HEK293 (cell line): ENCODE data around the gene EEF1AKMT2.

Experiments used
- CTCF ChIA-PET: fragments of 350-600 bp; formaldehyde crosslinking; extraction: SDS; loops from one replicate; lab custom pipeline; 2021; ENCODE audit warnings: antibody characterized with exemption; lab: Yijun Ruan, JAX
- POLR2A ChIA-PET: fragments of 300-600 bp; formaldehyde crosslinking; extraction: SDS; loops from one replicate; lab custom pipeline; 2020; ENCODE audit warnings: antibody characterized with exemption, inconsistent platforms; lab: Yijun Ruan, JAX
- H3K27ac ChIP-seq: fragments of 200-500 bp; sonication (Bioruptor generic); 2 replicates; pipeline ENCODE4 v1.5.1; 2014; ENCODE audit warnings: low read depth, low read length, control low read depth, inconsistent platforms; ENCODE audit errors: extremely low read depth
- H3K36me3 ChIP-seq, 2 experiments: fragments of 200-500 bp in 1 of 2; sonication (Bioruptor generic) in 1 of 2; 1 replicate in 1 of 2; 2 replicates in 1 of 2; pipeline ENCODE4 v1.5.1; 2014 to 2017; ENCODE audit warnings: inconsistent platforms in 2 of 2, low read length in 2 of 2; ENCODE audit not compliant: control insufficient read depth in 2 of 2, insufficient read depth in 1 of 2
- H3K4me1 ChIP-seq: fragments of 200-500 bp; sonication (Bioruptor generic); 2 replicates; pipeline ENCODE4 v1.5.1; 2014; ENCODE audit warnings: mild to moderate bottlenecking, low read length, inconsistent platforms; ENCODE audit not compliant: control insufficient read depth, insufficient read depth
- H3K4me3 ChIP-seq: 2 replicates; pipeline ENCODE4 v1.5.1; 2011; ENCODE audit warnings: low read depth, mild to moderate bottlenecking, control low read depth, low read length, moderate library complexity
- H3K9me3 ChIP-seq: fragments of 200-500 bp; sonication (Bioruptor generic); 2 replicates; pipeline ENCODE4 v1.5.1; 2014; ENCODE audit warnings: low read depth, low read length, inconsistent platforms; ENCODE audit not compliant: control insufficient read depth, insufficient read depth
- BCL11B ChIP-seq: fragments of 450-650 bp; formaldehyde crosslinking; IDR thresholded peaks from 2 replicates; pipeline ENCODE4 v1.5.1; 2016; ENCODE audit warnings: low read depth, missing biosample characterization, missing genetic modification characterization
- EGR2 ChIP-seq: fragments of 450-650 bp; formaldehyde crosslinking; IDR thresholded peaks from 2 replicates; pipeline ENCODE4 v1.5.1; 2016; ENCODE audit warnings: low read depth, missing biosample characterization, missing genetic modification characterization
- FEZF1 ChIP-seq: fragments of 450-650 bp; formaldehyde crosslinking; IDR thresholded peaks from 2 replicates; pipeline ENCODE4 v1.5.1; 2016; ENCODE audit warnings: missing biosample characterization, missing genetic modification characterization
- GLI4 ChIP-seq: fragments of 450-650 bp; formaldehyde crosslinking; IDR thresholded peaks from 2 replicates; pipeline ENCODE4 v1.5.1; 2016; ENCODE audit warnings: missing biosample characterization, missing genetic modification characterization
- HIC1 ChIP-seq: fragments of 450-650 bp; formaldehyde crosslinking; IDR thresholded peaks from 2 replicates; pipeline ENCODE4 v1.5.1; 2016; ENCODE audit warnings: missing biosample characterization, missing genetic modification characterization
- IKZF3 ChIP-seq: fragments of 450-650 bp; IDR thresholded peaks from 2 replicates; pipeline ENCODE4 v1.5.0; 2018; ENCODE audit warnings: missing biosample characterization, mild to moderate bottlenecking, missing genetic modification characterization, moderate library complexity
- KLF10 ChIP-seq: fragments of 450-650 bp; IDR thresholded peaks from 2 replicates; pipeline ENCODE4 v1.5.1; 2018; ENCODE audit warnings: missing biosample characterization, mild to moderate bottlenecking, missing genetic modification characterization
- SP3 ChIP-seq: fragments of 450-650 bp; formaldehyde crosslinking; IDR thresholded peaks from 2 replicates; pipeline ENCODE4 v1.5.1; 2016; ENCODE audit warnings: missing biosample characterization, missing genetic modification characterization
- ZBTB20 ChIP-seq: fragments of 450-650 bp; formaldehyde crosslinking; IDR thresholded peaks from 2 replicates; pipeline ENCODE4 v1.5.1; 2016; ENCODE audit warnings: missing biosample characterization, missing genetic modification characterization
- ZBTB26 ChIP-seq: fragments of 450-650 bp; formaldehyde crosslinking; optimal IDR thresholded peaks from 2 replicates; pipeline ENCODE3; 2016; ENCODE audit warnings: missing biosample characterization, mild to moderate bottlenecking, missing genetic modification characterization
- ZNF10 ChIP-seq: fragments of 450-650 bp; formaldehyde crosslinking; IDR thresholded peaks from 2 replicates; pipeline ENCODE4 v1.5.1; 2017; ENCODE audit warnings: missing biosample characterization, missing genetic modification characterization
- ZNF157 ChIP-seq: fragments of 450-650 bp; formaldehyde crosslinking; IDR thresholded peaks from 2 replicates; pipeline ENCODE4 v1.5.1; 2016; ENCODE audit warnings: missing biosample characterization, missing genetic modification characterization
- ZNF174 ChIP-seq: fragments of 450-650 bp; formaldehyde crosslinking; IDR thresholded peaks from 2 replicates; pipeline ENCODE4 v1.5.0; 2017; ENCODE audit warnings: missing biosample characterization, mild to moderate bottlenecking, missing genetic modification characterization
- ZNF184 ChIP-seq: fragments of 450-650 bp; IDR thresholded peaks from 2 replicates; pipeline ENCODE4 v1.5.1; 2018; ENCODE audit warnings: missing biosample characterization, mild to moderate bottlenecking, missing genetic modification characterization
- ZNF221 ChIP-seq: fragments of 450-650 bp; formaldehyde crosslinking; IDR thresholded peaks from 2 replicates; pipeline ENCODE4 v1.5.1; 2017; ENCODE audit warnings: missing biosample characterization, missing genetic modification characterization, borderline replicate concordance
- ZNF292 ChIP-seq: fragments of 450-650 bp; formaldehyde crosslinking; IDR thresholded peaks from 2 replicates; pipeline ENCODE4 v1.5.1; 2016; ENCODE audit warnings: low read depth, missing biosample characterization, missing genetic modification characterization, borderline replicate concordance
- ZNF341 ChIP-seq: fragments of 450-650 bp; formaldehyde crosslinking; IDR thresholded peaks from 2 replicates; pipeline ENCODE4; 2016; ENCODE audit warnings: low read depth, missing biosample characterization, missing genetic modification characterization
- ZNF362 ChIP-seq: fragments of 450-650 bp; formaldehyde crosslinking; IDR thresholded peaks from 2 replicates; pipeline ENCODE4 v1.5.1; 2016; ENCODE audit warnings: missing biosample characterization, missing genetic modification characterization
- ZNF398 ChIP-seq: fragments of 450-650 bp; formaldehyde crosslinking; IDR thresholded peaks from 2 replicates; pipeline ENCODE4 v1.5.1; 2017; ENCODE audit warnings: missing biosample characterization, missing genetic modification characterization
- ZNF404 ChIP-seq: fragments of 450-650 bp; formaldehyde crosslinking; IDR thresholded peaks from 2 replicates; pipeline ENCODE4 v1.5.1; 2017; ENCODE audit warnings: missing biosample characterization, missing genetic modification characterization
- ZNF501 ChIP-seq: fragments of 450-650 bp; formaldehyde crosslinking; IDR thresholded peaks from 2 replicates; pipeline ENCODE4 v1.5.1; 2016; ENCODE audit warnings: missing biosample characterization, missing genetic modification characterization
- ZNF530 ChIP-seq: fragments of 450-650 bp; formaldehyde crosslinking; IDR thresholded peaks from 2 replicates; pipeline ENCODE4 v1.5.1; 2016; ENCODE audit warnings: low read depth, missing biosample characterization, missing genetic modification characterization
- ZNF777 ChIP-seq: fragments of 450-650 bp; formaldehyde crosslinking; IDR thresholded peaks from 2 replicates; pipeline ENCODE4 v1.5.1; 2017; ENCODE audit warnings: missing biosample characterization, missing genetic modification characterization, borderline replicate concordance
- ZSCAN16 ChIP-seq: fragments of 450-650 bp; formaldehyde crosslinking; IDR thresholded peaks from 2 replicates; pipeline ENCODE4 v1.5.1; 2016; ENCODE audit warnings: missing biosample characterization, missing genetic modification characterization
- ZSCAN18 ChIP-seq: fragments of 450-650 bp; formaldehyde crosslinking; IDR thresholded peaks from 2 replicates; pipeline ENCODE4 v1.5.1; 2016; ENCODE audit warnings: missing biosample characterization, missing genetic modification characterization
- ZSCAN30 ChIP-seq: fragments of 450-650 bp; IDR thresholded peaks from 2 replicates; pipeline ENCODE4 v1.5.1; 2018; ENCODE audit warnings: missing biosample characterization, mild to moderate bottlenecking, missing genetic modification characterization, moderate library complexity
- ZXDB ChIP-seq: fragments of 450-650 bp; formaldehyde crosslinking; IDR thresholded peaks from 2 replicates; pipeline ENCODE4 v1.5.1; 2016; ENCODE audit warnings: missing biosample characterization, missing genetic modification characterization

The EEF1AKMT2 gene

GRCh38 chr10:124791547-124792348 is at the start of gene EEF1AKMT2:
Gene EEF1AKMT2 (minus strand): TSS chr10:124791887. CDS start chr10:124791833, 54 bp downstream.
- CTCF ChIA-PET: interaction anchor here (0.6 kb wide), 1 partner anchor 13 kb away, joined by 3 read pairs; no protein-coding TSS in a partner anchor
- H3K4me1 ChIP-seq: no peaks in the 10 kb centered on the region
- no peak for TF ChIP-seq ZNF157 (tag by site-specific recombination)
- TF ChIP-seq BCL11B: peak; percentile 66; the same call in 1 of the 2 replicates
- TF ChIP-seq ZNF777 (tag by site-specific recombination): peak; percentile 73
- no peak for TF ChIP-seq ZNF292 (tag by site-specific recombination)
- TF ChIP-seq ZSCAN30 (tag by site-specific recombination): peak; percentile 93
- peak; percentile 96 for TF ChIP-seq ZNF501 (tag by site-specific recombination)
- TF ChIP-seq SP3 (tag by site-specific recombination): peak; percentile 50
- peak; percentile 97 for TF ChIP-seq ZBTB20 (tag by site-specific recombination)
- TF ChIP-seq ZSCAN16: peak; percentile 23; the same call in 1 of the 2 replicates
- TF ChIP-seq HIC1 (tag by site-specific recombination): 0 out of 2 replicates have a peak, but pooled peaks have one; percentile 13
- peak; percentile 35; the same call in 1 of the 2 replicates for TF ChIP-seq ZNF10
- peak; percentile 82 for TF ChIP-seq ZBTB26 (tag by site-specific recombination)
- peak; percentile 74 for TF ChIP-seq ZXDB (tag by site-specific recombination)
- TF ChIP-seq ZNF341 (tag by site-specific recombination): peak; percentile 94
- TF ChIP-seq KLF10: 0 out of 2 replicates have a peak, but pooled peaks have one; percentile 50
- TF ChIP-seq ZNF221 (tag by site-specific recombination): peak; percentile 8; the same call in 1 of the 2 replicates
- no peak for TF ChIP-seq ZNF530
- TF ChIP-seq ZNF184 (tag by site-specific recombination): peak; percentile 84
- peak; percentile 5; the same call in 1 of the 2 replicates for TF ChIP-seq FEZF1 (tag by site-specific recombination)
- 0 out of 2 replicates have a peak, but pooled peaks have one; percentile 9 for TF ChIP-seq ZNF362 (tag by site-specific recombination)
- no peak for TF ChIP-seq ZNF404
- no peak for TF ChIP-seq ZSCAN18 (tag by site-specific recombination)
- TF ChIP-seq GLI4: 0 out of 2 replicates have a peak, but pooled peaks have one; percentile 47
- peak; percentile 80 for TF ChIP-seq EGR2 (tag by site-specific recombination)
- peak; percentile 5; the same call in 1 of the 2 replicates for TF ChIP-seq ZNF398 (tag by site-specific recombination)
- 0 out of 2 replicates have a peak, but pooled peaks have one; percentile 4 for TF ChIP-seq IKZF3
- TF ChIP-seq ZNF174 (tag by site-specific recombination): no peak

More at GRCh38 chr10:124791547-124792348, at the start of gene EEF1AKMT2:
- Histone ChIP-seq H3K27ac (peak within 1 kb of the TSS; percentile 89), H3K36me3 (peaks cover 26 to 30% of the 10 kb centered on the region in 2 experiments), H3K9me3 (no peaks in the 10 kb centered on the region), H3K4me3 (peak within 1 kb of the TSS; percentile 90)
- POLR2A ChIA-PET: interaction anchor here (0.5 to 2.1 kb wide), 14 partner anchors 10 to 373 kb away, joined by 3 to 32 read pairs (median 3); partner anchors contain the start of genes ABRAXAS2 and FAM53B
